ENCODE measurements around the gene TMPRSS13. TPM values are rescaled to one million over a fixed set of nuclear protein-coding genes. Genes with fewer than 3 reads are reported as not detected.

Gene TMPRSS13
- total and polyA plus RNA-seq, 2 of the 13 experiments (the other 11 are each of a cell fraction or from before 2014, with no cell fraction given), result not detected

Other genes with a start within 250 kb of the TMPRSS13 start
- 0.14 and 0.29 TPM in 2 replicates for gene DSCAML1, start 132.2 kb downstream of the TMPRSS13 start, total RNA-seq (2016; rRNA removed; fragmentation: Illumina TruSeq; extraction: Trizol)
- gene DSCAML1, start 132.2 kb downstream of the TMPRSS13 start, polyA plus RNA-seq (2011; rRNA removed), result 0.40 and 0.72 TPM in 2 replicates
- 106 and 107 TPM in 2 replicates for gene FXYD2, start 104.7 kb downstream of the TMPRSS13 start, total RNA-seq (2016; rRNA removed; fragmentation: Illumina TruSeq; extraction: Trizol)
- gene FXYD2, start 104.7 kb downstream of the TMPRSS13 start, polyA plus RNA-seq (2011; rRNA removed), result 38.8 and 45.9 TPM in 2 replicates
- gene FXYD6, start 52.7 kb downstream of the TMPRSS13 start, total RNA-seq (2016; rRNA removed; fragmentation: Illumina TruSeq; extraction: Trizol), result not detected in 2 replicates
- gene FXYD6, start 52.7 kb downstream of the TMPRSS13 start, polyA plus RNA-seq (2011; rRNA removed), result not detected in 2 replicates
- not detected in 2 replicates for gene IL10RA, start 57.0 kb upstream of the TMPRSS13 start, total RNA-seq (2016; rRNA removed; fragmentation: Illumina TruSeq; extraction: Trizol)
- 0.03 TPM in 1 of 2 replicates, not detected in the other for gene IL10RA, start 57.0 kb upstream of the TMPRSS13 start, polyA plus RNA-seq (2011; rRNA removed)
- not detected in 2 replicates for gene TMPRSS4, start 147.7 kb upstream of the TMPRSS13 start, total RNA-seq (2016; rRNA removed; fragmentation: Illumina TruSeq; extraction: Trizol)
- 0.18 and 0.32 TPM in 2 replicates for gene TMPRSS4, start 147.7 kb upstream of the TMPRSS13 start, polyA plus RNA-seq (2011; rRNA removed)
- gene SMIM35, start 157.6 kb upstream of the TMPRSS13 start, total RNA-seq (2016; rRNA removed; fragmentation: Illumina TruSeq; extraction: Trizol), result not detected in 2 replicates
- 0.04 TPM in 1 of 2 replicates, not detected in the other for gene SMIM35, start 157.6 kb upstream of the TMPRSS13 start, polyA plus RNA-seq (2011; rRNA removed)
- 0.04 TPM in 1 of 2 replicates, not detected in the other for gene SCN4B, start 223.4 kb upstream of the TMPRSS13 start, total RNA-seq (2016; rRNA removed; fragmentation: Illumina TruSeq; extraction: Trizol)
- gene SCN4B, start 223.4 kb upstream of the TMPRSS13 start, polyA plus RNA-seq (2011; rRNA removed), result 0.29 and 0.38 TPM in 2 replicates
- gene SCN2B, start 247.2 kb upstream of the TMPRSS13 start, total RNA-seq (2016; rRNA removed; fragmentation: Illumina TruSeq; extraction: Trizol), result 0.02 TPM in 1 of 2 replicates, not detected in the other
- gene SCN2B, start 247.2 kb upstream of the TMPRSS13 start, polyA plus RNA-seq (2011; rRNA removed), result 0.01 TPM in 2 replicates

Measured in HepG2 (cell line).